ENCODE data around the gene KCNH5. TPM values are rescaled to one million over a fixed set of nuclear protein-coding genes. Genes with fewer than 3 reads are reported as not detected.
"Not testable (repeated sequence)": the region's sequence is repeated elsewhere in the genome, so short reads cannot be mapped to it uniquely, and the experiment has no call there.

Gene KCNH5
- total RNA-seq, 1 donor from 2014 or later, result not detected

DNA sequence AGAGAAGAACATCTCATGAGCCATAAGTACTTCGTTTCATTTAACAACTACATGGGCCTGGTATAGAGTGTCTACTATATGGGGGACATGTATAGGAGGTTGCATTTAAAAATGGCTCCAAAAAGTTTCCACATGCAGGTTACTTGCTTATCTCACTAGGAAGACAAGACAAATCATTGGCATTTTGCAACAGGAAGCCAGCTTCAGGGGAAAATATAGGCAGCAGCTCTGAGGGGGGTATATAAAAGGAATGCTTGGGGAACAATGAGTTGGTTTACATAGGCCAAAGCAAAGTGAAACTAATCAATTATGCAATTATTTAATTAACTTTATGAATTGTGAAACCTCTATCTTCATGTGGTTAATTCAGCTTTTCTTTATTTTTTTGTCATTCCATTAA is 225.3 kb downstream of the KCNH5 start:
- Mint-ChIP-seq H3K4me3 (no peak overlapping the region), H3K27ac (no peak overlapping the region), H3K9me3 (peaks cover 2% of the 10 kb centered on the region), H3K27me3 (no peaks in the 10 kb centered on the region), H3K36me3 (ENCODE audit: low read depth) (no peaks in the 10 kb centered on the region), H3K4me1 (no peaks in the 10 kb centered on the region)
- TF ChIP-seq, protein P1, sequence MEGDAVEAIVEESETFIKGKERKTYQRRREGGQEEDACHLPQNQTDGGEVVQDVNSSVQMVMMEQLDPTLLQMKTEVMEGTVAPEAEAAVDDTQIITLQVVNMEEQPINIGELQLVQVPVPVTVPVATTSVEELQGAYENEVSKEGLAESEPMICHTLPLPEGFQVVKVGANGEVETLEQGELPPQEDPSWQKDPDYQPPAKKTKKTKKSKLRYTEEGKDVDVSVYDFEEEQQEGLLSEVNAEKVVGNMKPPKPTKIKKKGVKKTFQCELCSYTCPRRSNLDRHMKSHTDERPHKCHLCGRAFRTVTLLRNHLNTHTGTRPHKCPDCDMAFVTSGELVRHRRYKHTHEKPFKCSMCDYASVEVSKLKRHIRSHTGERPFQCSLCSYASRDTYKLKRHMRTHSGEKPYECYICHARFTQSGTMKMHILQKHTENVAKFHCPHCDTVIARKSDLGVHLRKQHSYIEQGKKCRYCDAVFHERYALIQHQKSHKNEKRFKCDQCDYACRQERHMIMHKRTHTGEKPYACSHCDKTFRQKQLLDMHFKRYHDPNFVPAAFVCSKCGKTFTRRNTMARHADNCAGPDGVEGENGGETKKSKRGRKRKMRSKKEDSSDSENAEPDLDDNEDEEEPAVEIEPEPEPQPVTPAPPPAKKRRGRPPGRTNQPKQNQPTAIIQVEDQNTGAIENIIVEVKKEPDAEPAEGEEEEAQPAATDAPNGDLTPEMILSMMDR (IDR thresholded peaks at IDR 0.05), result no peak
- CTCF ChIA-PET, result no interaction called here
- intact Hi-C loops (cut with micrococcal nuclease), result no loop called here
- POLR2A ChIA-PET, result no interaction called here
- no peak for DNase-seq
- ATAC-seq (ENCODE audit: low read depth), result no peak

DNA sequence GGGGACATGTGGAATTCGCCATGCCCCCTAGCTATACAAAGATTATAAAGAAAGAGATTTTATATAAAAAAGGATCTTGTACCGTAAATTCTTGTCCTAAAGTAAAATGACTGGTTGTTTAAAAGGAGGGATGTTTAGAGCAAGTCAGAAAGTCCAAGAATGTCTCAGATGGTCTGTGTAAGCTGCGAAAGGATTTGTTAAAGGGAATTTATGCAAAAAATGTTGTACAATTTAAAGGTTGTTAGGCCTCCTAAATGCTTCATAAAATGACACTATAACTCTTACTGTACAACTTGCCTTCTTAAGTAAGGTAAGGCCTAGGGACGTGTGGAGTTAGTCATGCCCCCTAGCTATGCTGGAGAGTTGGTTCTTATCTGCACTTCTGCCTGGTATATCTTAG is 237.6 kb downstream of the KCNH5 start:
- Mint-ChIP-seq H3K27me3 (no peaks in the 10 kb centered on the region), H3K4me3 (no peak overlapping the region), H3K4me1 (no peaks in the 10 kb centered on the region), H3K36me3 (ENCODE audit: low read depth) (no peaks in the 10 kb centered on the region), H3K27ac (no peak overlapping the region), H3K9me3 (peaks cover 7% of the 10 kb centered on the region)
- TF ChIP-seq, protein P1 (IDR thresholded peaks at IDR 0.05), result no peak
- POLR2A ChIA-PET, result no interaction called here
- CTCF ChIA-PET, result no interaction called here
- ATAC-seq (ENCODE audit: low read depth), result no peak
- no peak for DNase-seq
- intact Hi-C loops (cut with micrococcal nuclease), result no loop called here

DNA sequence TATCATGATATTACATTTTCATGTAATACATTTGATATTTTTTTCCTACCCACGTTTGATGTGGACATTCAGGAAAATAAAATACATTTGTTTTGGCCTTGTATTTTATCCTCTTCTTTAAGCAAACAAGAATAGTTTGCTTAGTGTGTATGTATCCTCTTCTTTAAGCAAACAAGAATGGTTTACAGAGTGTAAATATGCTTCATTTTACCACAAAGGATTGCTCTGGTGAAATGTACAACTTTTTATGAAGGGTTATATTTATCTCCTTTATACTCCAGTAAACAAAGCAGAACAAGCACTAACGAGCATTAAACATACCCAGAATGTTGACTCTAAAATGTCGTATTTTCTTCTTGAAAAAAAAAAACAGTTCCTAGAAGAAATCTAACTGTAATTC is 244.7 kb downstream of the KCNH5 start:
- no peaks in the 10 kb centered on the region for H3K36me3 Mint-ChIP-seq (ENCODE audit: low read depth)
- ChIA-PET CTCF (no interaction called here), POLR2A (no interaction called here)
- ATAC-seq (ENCODE audit: low read depth) (no peak), DNase-seq (no peak)
- no peaks in the 10 kb centered on the region for H3K27me3 Mint-ChIP-seq
- TF ChIP-seq, protein P1 (IDR thresholded peaks at IDR 0.05), result no peak
- H3K4me1 Mint-ChIP-seq, result no peaks in the 10 kb centered on the region
- intact Hi-C loops (cut with micrococcal nuclease), result no loop called here
- peaks cover 2% of the 10 kb centered on the region for H3K9me3 Mint-ChIP-seq
- no peak overlapping the region for H3K27ac Mint-ChIP-seq
- no peak overlapping the region for H3K4me3 Mint-ChIP-seq

DNA sequence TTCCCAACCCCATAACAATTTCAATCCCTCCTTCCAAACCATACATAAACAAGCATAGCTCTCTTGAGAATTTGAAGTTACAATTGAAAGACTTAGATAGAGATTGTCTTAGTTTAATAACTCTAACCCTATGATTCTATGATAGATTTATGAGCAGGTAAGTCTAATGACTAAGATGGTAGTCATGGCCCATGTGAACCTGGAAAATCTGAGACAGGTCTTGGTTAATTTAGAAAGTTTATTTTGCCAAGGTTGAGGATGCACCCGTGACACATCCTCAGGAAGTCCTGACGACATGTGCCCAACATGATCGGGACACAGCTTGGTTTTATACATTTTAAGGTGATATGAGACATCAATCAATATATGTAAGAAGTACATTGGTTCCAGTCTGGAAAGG is 248.8 kb downstream of the KCNH5 start:
- H3K27ac Mint-ChIP-seq, result no peak overlapping the region
- H3K27me3 Mint-ChIP-seq, result no peaks in the 10 kb centered on the region
- H3K36me3 Mint-ChIP-seq (ENCODE audit: low read depth), result no peaks in the 10 kb centered on the region
- ATAC-seq (ENCODE audit: low read depth) (no peak), DNase-seq (no peak)
- POLR2A ChIA-PET, result no interaction called here
- H3K4me1 Mint-ChIP-seq, result no peaks in the 10 kb centered on the region
- intact Hi-C loops (cut with micrococcal nuclease), result no loop called here
- H3K9me3 Mint-ChIP-seq, result no peaks in the 10 kb centered on the region
- no peak overlapping the region for H3K4me3 Mint-ChIP-seq
- CTCF ChIA-PET, result no interaction called here
- TF ChIP-seq, protein P1 (IDR thresholded peaks at IDR 0.05), result no peak

DNA sequence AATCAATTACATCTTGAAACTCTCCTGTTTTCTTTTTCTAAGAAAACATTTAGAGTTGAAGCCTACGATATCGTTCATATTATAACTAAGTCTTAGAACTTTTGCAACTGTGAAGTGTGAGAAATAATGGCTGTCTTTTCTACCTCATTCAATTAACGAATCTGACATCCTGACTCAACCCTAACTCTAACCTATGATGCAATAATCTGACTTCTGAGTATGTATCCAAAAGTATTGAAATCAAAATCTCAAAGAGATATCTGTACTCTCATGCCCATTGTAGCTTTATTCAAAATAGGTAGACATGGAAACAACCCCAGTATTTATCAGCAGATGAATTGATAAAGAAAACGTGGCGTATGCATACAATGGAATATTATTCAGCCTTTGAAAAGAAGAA is 252.7 kb downstream of the KCNH5 start:
- Mint-ChIP-seq H3K36me3 (ENCODE audit: low read depth) (no peaks in the 10 kb centered on the region), H3K9me3 (peaks cover 12% of the 10 kb centered on the region), H3K27me3 (no peaks in the 10 kb centered on the region), H3K27ac (no peak overlapping the region), H3K4me1 (no peaks in the 10 kb centered on the region), H3K4me3 (no peak overlapping the region)
- ChIA-PET POLR2A (no interaction called here), CTCF (no interaction called here)
- DNase-seq (no peak), ATAC-seq (ENCODE audit: low read depth) (no peak)
- TF ChIP-seq, protein P1 (IDR thresholded peaks at IDR 0.05), result no peak
- intact Hi-C loops (cut with micrococcal nuclease), result no loop called here

DNA sequence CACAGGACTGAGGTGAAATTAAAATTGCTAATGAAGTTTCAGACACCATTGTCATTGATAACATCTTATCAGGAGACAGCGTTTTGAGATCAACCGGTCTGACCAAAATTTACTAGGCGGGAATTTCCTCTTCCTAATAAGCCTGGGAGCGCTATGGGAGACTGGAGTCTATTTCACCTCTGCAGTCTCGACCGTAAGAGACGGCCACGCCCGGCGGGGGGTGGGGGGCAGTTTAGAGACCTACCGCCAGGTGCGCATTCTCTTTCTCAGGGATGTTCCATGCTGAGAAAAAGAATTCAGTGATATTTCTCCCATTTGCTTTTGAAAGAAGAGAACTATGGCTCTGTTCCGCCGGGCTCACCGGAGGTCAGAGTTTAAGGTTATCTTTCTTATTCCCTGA is 263.9 kb downstream of the KCNH5 start:
- ATAC-seq (ENCODE audit: low read depth); H3K9me3 Mint-ChIP-seq; intact Hi-C loops (cut with micrococcal nuclease); H3K4me1 Mint-ChIP-seq; CTCF ChIA-PET; H3K27me3 Mint-ChIP-seq; H3K27ac Mint-ChIP-seq; DNase-seq; POLR2A ChIA-PET; H3K36me3 Mint-ChIP-seq (ENCODE audit: low read depth); H3K4me3 Mint-ChIP-seq: not testable (repeated sequence)
